ENCODE measurements around the gene PRDX2. TPM values are rescaled to one million over a fixed set of nuclear protein-coding genes. Genes with fewer than 3 reads are reported as not detected.

PRDX2 gene
- total RNA-seq, 1 donor from 2014 or later, result 282 TPM

- intact Hi-C loops (cut with micrococcal nuclease), result loop anchor here (2.0 to 5.0 kb wide), 4 partner anchors 70 to 1356 kb away; partner anchors contain the start of genes DHPS, IER2, ODAD3 and PRKCSH
Observed at GRCh38 chr19:12792853-12793289, 8.7 kb downstream of the PRDX2 start.

- intact Hi-C loops (cut with micrococcal nuclease), result loop anchor here (2.0 to 5.0 kb wide), 4 partner anchors 69 to 1355 kb away; partner anchors contain the start of genes DHPS, IER2, ODAD3 and PRKCSH
Observed at GRCh38 chr19:12792051-12792852, 9.3 kb downstream of the PRDX2 start.

GRCh38 chr19:12791345-12792050, 10.1 kb downstream of the PRDX2 start, which contains the start of gene JUNB:
TSS of gene JUNB (plus strand) at chr19:12791486. CDS start at chr19:12791772, 286 bp downstream.
- intact Hi-C loops (cut with micrococcal nuclease), result loop anchor here (1.0 to 5.0 kb wide), 5 partner anchors 9 to 1354 kb away; partner anchors contain the start of genes DHPS, IER2, ODAD3 and PRKCSH

GRCh38 chr19:12790628-12791344, 10.8 kb downstream of the PRDX2 start:
- intact Hi-C loops (cut with micrococcal nuclease), result loop anchor here (1.0 to 5.0 kb wide), 4 partner anchors 8 to 1353 kb away; partner anchors contain the start of genes DHPS, IER2, ODAD3 and PRKCSH

- intact Hi-C loops (cut with micrococcal nuclease), result loop anchor here (1.0 to 5.0 kb wide), 4 partner anchors 13 to 1353 kb away; partner anchors contain the start of genes DHPS, IER2, ODAD3 and PRKCSH
Observed at GRCh38 chr19:12789904-12790619, 11.5 kb downstream of the PRDX2 start.

GRCh38 chr19:12789098-12789903, 12.3 kb downstream of the PRDX2 start:
- intact Hi-C loops (cut with micrococcal nuclease), result loop anchor here (1.0 kb wide), 1 partner anchor 12 kb away; no protein-coding TSS in a partner anchor

GRCh38 chr19:12788682-12789097, 12.9 kb downstream of the PRDX2 start:
- intact Hi-C loops (cut with micrococcal nuclease), result loop anchor here (1.0 kb wide), 1 partner anchor 11 kb away; no protein-coding TSS in a partner anchor

GRCh38 chr19:12788042-12788681, 13.4 kb downstream of the PRDX2 start:
- intact Hi-C loops (cut with micrococcal nuclease), result no loop called here

- intact Hi-C loops (cut with micrococcal nuclease), result no loop called here
Observed at GRCh38 chr19:12787458-12787857, 14.1 kb downstream of the PRDX2 start.

- intact Hi-C loops (cut with micrococcal nuclease), result no loop called here
Observed at GRCh38 chr19:12786952-12787351, 14.6 kb downstream of the PRDX2 start.

- intact Hi-C loops (cut with micrococcal nuclease), result no loop called here
Observed at GRCh38 chr19:12786141-12786870, 15.3 kb downstream of the PRDX2 start.

GRCh38 chr19:12785431-12786031, 16.1 kb downstream of the PRDX2 start:
- intact Hi-C loops (cut with micrococcal nuclease), result no loop called here

- intact Hi-C loops (cut with micrococcal nuclease), result no loop called here
Observed at GRCh38 chr19:12784871-12785430, 16.6 kb downstream of the PRDX2 start.

GRCh38 chr19:12784394-12784870, 17.2 kb downstream of the PRDX2 start:
- intact Hi-C loops (cut with micrococcal nuclease), result no loop called here

GRCh38 chr19:12783849-12784393, 17.7 kb downstream of the PRDX2 start:
- intact Hi-C loops (cut with micrococcal nuclease), result no loop called here

GRCh38 chr19:12783291-12783848, 18.2 kb downstream of the PRDX2 start:
- intact Hi-C loops (cut with micrococcal nuclease), result no loop called here

Data from T-helper 2 cell treated with Interferon-gamma antibody and Interleukin-4, amounts not matched to agents 100 ng/mL and 5 ng/mL, for 36 hours (primary cell).